ENCODE data around the gene GET3.

DNA sequence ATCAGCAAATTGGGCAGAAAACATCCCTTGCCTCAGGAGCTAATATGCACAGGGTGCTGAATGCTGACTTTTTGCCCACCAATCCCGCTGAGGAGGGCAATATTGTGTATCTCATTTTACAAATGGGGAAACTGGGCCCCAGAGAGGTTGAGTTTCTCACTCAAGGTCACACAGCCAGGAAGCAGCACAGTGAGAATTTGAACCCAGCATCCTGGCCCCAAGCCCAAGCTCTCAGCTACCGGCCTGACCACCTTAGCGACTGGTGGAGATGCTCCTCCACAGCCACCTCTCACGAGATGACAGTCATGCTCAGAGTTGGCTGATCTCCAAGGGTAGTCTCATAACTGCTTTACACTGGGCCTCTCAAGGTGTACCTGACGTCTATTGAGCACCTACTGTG is 44.3 kb upstream of the GET3 start:
- TF ChIP-seq, protein P1, sequence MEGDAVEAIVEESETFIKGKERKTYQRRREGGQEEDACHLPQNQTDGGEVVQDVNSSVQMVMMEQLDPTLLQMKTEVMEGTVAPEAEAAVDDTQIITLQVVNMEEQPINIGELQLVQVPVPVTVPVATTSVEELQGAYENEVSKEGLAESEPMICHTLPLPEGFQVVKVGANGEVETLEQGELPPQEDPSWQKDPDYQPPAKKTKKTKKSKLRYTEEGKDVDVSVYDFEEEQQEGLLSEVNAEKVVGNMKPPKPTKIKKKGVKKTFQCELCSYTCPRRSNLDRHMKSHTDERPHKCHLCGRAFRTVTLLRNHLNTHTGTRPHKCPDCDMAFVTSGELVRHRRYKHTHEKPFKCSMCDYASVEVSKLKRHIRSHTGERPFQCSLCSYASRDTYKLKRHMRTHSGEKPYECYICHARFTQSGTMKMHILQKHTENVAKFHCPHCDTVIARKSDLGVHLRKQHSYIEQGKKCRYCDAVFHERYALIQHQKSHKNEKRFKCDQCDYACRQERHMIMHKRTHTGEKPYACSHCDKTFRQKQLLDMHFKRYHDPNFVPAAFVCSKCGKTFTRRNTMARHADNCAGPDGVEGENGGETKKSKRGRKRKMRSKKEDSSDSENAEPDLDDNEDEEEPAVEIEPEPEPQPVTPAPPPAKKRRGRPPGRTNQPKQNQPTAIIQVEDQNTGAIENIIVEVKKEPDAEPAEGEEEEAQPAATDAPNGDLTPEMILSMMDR (IDR thresholded peaks at IDR 0.05), result no peak
- TF ChIP-seq HOXA7 (CRISPR knock-in tag; IDR thresholded peaks at IDR 0.05) (no peak), RFX5 (IDR thresholded peaks at IDR 0.05) (no peak), POLR2AphosphoS2 (conservative IDR thresholded peaks at IDR 0.05; ENCODE audit: low read length) (no peak), SREBF2 (IDR thresholded peaks at IDR 0.05) (no peak), RCOR1 (IDR thresholded peaks at IDR 0.05; ENCODE audit: low read depth, low read length) (no peak), BHLHE40 (IDR thresholded peaks at IDR 0.05; ENCODE audit: low read depth, low read length) (no peak), RARB (CRISPR knock-in tag; IDR thresholded peaks at IDR 0.05) (no peak), CEBPB (IDR thresholded peaks at IDR 0.05) (no peak), ZC3H11A (IDR thresholded peaks at IDR 0.05) (no peak), TP53 (CRISPR knock-in tag; IDR thresholded peaks at IDR 0.05) (no peak)
- TF ChIP-seq, protein P2, sequence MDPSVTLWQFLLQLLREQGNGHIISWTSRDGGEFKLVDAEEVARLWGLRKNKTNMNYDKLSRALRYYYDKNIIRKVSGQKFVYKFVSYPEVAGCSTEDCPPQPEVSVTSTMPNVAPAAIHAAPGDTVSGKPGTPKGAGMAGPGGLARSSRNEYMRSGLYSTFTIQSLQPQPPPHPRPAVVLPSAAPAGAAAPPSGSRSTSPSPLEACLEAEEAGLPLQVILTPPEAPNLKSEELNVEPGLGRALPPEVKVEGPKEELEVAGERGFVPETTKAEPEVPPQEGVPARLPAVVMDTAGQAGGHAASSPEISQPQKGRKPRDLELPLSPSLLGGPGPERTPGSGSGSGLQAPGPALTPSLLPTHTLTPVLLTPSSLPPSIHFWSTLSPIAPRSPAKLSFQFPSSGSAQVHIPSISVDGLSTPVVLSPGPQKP (IDR thresholded peaks at IDR 0.05; ENCODE audit: low read depth, low read length), result no peak

Data from A549 (cell line).